Stimulated activated CD8-positive, alpha-beta memory T cell treated with anti-CD3 and anti-CD28 coated beads, Interleukin-12 subunit alpha, Interleukin-12 subunit beta, amount 100 ng/mL, for 4 hours (primary cell): ENCODE measurements around the gene POLN.
"Not testable (repeated sequence)": the region's sequence is repeated elsewhere in the genome, so short reads cannot be mapped to it uniquely, and the experiment has no call there.

Source experiments
- DNase-seq: peaks from one replicate; pipeline ENCODE4 v3.0.0-alpha.2; 2020; ENCODE audit warnings: low read depth

POLN gene

DNA sequence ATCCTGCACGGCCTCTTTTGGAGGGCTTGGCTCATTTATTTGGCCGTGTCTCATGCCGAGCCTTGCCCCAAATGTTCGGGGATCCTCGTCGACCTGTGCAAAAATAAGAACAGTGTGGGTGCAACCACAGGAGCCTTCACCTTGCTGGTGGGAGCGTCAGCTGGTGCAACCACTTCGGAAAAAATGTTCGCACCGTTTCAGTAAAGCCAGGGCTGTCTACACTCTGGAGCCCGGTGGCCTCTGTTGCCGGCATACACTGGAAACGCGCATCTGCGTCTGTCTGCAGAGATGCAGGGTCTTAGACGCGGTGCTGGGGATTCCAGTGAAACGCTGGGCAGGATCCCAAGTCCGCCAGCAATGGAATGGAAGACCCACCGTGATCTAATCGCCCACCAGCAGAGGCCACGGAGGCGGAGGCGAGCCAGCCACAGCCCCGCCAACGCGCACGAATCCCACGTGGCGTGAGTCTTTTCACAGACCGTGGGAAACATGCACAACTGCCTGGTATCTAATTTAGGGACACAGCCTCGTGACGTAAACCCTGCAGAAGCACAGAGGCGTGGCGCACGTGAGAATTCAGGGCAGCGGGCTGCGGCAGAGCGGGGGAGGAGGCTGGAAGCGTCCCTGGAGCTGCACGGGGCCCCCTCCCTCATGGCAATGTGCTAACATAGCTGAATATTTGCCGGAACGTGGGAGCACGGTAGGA, 33.8 kb upstream of the POLN start:
- DNase-seq = no peak

DNA sequence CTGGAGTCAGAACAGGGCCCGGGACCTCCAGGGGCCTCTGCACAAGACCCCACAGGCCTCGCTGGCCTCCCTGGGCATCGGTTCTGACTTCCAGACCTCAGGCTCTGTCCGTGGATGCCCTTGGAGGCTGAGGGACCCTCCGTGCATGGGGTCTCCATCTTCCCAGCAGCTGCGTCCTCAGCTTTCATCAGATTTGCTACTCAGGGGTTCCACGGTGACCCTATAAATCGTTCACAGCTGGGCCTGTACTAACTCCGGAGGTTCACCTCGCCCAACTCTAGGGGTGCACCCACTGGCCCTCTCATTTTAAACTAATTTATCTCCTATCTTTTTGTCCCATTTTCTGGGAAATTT, 33.1 kb upstream of the POLN start:
- not testable (repeated sequence) for DNase-seq

DNA sequence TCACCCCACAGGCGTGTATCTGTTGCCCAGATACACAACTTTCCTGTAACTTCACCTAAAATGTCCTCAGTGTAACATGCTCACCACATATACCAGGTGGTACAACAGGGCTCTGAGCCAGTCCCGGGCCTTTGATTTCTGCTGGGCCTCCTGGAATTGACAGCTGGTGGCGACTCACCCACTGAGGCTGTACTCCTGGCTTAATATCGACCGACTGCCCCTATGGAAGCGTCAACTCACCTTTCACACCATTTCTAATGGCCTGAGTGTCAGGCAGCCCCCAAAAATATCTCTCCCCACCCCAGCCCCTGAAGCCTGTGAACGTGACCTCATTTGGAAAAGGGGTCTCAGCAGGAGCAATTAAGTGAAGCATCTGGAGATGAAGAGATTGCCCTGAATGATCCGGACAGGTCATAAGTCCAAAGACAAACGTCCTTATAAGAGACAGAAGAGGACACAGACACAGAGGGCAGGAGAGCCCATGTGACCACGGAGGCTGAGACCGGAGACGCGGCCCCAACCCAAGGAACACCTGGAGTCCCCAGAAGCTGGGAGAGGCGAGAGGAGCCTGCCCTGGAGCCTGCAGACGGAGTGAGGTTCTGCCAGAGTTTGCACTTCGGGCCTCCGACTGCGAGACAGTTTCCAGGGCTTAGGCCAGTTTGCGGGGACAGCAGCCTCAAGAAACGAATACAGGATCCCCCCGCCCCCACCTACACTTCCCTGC, 32.6 kb upstream of the POLN start:
- no peak for DNase-seq

DNA sequence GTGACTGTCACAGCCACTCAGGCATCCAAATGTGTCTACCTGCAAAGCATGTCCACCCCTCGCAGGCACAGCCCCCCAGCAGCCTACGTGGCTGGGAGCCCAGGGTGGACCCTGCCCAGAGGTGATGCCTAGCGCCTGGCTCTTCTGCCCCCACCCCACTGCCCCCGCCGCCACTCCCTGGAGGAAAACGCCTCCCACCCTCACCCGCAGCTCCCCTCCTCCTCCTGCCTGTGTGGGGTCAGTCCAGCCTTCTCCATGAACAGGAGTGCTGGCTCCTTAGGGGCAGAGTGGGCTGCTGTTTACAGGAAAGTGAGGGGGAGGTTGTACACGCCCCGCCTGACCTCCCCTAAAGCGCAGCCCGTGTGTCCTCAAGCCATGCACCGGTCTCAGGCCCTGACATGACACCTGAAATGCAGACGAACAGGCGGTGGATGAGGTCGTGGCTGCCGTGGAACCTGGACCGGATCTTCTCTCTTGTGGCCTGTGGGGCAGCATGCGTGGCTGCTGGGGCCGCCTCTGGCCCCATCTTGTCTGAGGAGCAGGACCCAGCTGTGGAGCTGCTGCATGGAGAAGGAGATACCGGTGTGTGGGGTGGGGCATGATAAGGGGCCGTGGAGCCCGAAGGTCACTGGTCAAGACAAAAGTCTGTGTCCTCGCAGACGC, 31.9 kb upstream of the POLN start:
- no peak for DNase-seq

DNA sequence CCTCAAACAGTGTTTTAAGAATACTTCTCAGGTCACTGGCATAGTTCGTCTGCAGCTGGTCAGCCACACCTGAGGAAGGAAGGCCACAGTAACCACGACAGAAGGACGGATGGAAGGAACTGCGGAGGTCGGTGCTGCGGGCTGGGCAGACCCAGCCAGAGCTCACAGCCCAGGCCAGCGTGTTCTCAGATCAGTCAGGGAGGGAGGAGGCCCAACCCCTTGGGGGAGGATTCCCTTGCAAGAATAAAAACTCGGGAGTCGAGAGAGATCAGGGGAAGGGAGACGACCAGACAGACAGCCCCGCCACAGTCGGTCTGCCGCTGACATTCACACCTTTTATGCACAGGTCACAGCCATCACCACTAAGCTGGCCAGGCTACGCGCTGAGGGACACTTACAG, 31.3 kb upstream of the POLN start:
- DNase-seq = no peak

DNA sequence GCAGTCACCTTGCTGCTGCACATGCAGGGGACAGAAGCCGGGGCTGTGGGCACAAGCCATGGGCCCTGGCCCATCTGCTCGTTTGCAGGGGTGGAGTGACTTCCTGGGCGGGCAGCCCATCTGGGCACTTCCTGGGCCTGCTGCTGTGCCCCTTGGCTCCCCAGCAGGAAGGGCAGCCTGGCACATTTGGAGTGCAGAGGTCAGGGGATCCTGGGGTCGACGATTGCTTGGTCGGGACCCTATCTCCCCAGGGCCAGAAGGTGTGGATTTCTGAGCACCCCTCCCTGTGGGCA, 30.9 kb upstream of the POLN start:
- DNase-seq = no peak

DNA sequence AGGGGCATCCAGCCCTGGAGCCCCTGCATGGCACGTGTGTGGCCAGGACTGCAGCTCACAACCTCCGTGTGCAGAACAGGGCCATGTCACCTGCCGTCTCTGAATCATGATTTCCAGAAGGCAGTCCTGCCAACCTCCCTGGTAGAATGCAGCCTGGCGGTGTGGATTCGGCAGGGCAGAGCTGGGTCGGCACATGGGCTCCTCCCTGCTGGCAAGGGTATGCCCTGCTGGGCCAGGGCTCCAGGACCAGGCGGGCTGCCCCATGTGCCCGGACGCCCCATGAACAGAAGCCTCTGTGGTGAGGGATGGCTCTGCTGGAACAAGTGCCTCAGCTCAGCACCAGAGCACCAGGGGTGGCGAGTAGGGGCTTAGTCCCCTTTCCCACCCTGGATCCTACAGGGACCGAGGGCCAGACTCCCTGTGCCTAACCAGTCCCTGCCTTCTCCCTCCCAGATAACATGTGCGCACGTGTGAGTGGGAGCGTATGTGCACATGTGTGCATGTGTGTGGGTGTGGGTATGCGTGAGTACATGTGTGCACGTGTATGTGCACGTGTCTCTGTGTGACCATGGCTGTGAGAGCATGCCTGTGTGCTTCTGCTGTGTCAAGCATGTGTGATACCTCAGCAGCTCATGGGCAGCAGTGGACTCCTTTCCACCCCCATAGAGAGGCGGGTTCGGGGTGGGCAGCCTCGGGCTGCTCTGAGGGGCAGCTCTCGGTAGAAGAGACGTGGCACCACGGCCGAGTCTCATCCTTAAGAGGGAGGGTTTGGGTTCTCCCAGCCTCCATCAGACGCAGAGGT, 30.3 kb upstream of the POLN start:
- no peak for DNase-seq

DNA sequence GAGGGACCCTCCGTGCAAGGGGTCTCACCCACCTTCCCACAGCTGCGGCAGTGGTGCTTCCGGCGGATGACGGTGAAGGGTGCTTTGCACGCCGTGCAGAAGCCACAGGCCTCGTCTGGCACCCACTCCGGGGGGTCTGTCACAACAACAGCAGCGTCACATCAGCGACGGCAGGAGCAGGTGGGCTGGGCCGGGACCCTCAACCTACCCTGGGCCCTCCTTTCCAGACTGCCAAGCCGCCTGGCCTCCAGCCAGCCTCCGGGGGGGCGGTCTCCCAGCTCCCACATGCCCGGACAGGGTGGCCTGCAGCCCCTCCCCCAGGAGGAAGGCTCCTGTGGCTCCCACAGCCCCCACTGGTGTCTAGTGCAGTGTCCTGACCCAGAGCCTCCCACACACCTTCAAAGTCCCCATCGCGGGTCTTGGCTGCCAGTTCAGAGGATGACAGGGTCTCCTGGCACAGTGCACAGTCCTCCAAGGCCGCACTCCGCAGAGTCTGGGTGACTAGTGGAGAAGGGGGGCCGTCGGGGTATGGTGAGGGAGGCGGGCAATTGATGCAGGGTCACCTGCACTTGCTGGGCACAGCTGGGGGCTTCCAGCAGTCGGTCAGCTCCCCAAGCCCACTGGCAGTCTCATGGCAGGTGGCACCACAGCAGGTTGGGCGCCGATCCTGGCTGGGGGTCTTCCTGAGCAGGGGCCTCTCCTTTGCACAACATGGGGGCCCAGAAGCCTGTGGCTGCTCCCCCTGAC, 29.5 kb upstream of the POLN start:
- DNase-seq = no peak

DNA sequence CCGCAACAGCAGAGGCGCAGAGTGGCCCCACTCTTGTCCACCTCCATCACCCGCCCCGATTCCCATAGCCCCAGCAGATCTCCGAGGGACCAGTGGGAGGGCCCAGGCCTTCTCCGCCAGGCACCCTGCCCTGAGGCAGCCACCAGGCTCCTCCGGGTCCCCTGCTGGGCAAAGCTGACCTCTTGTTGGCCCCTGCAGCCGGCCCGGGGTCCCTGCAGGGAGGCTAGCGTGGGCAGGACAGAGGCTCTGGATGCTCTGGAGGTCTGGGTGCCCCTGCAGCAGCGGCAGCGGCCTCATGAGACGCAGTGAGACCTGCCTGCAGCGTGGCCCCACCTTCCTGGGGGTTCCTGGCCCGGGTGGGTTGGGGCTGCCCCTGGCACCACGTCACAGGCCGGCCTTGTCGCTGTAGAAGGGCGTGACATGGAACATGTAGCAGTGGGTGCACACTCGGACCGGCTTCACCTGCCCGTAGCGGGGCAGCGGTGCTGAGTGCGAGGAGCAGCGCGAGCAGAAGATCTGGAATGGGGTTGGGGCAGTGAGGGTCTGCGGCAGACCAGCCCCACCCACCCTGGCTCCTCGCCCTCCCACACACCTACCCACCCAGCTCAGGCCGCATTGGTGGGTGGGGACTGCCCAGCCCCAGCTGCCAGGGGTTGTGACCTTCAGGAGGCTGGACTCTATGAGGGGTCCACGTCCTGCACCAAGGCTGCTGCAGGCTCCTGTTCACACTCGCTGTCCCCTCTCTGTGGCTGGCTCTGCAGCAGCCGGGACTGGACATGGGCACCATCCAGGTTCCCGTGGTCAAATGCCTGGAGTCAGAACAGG, 28.6 kb upstream of the POLN start:
- DNase-seq = no peak

DNA sequence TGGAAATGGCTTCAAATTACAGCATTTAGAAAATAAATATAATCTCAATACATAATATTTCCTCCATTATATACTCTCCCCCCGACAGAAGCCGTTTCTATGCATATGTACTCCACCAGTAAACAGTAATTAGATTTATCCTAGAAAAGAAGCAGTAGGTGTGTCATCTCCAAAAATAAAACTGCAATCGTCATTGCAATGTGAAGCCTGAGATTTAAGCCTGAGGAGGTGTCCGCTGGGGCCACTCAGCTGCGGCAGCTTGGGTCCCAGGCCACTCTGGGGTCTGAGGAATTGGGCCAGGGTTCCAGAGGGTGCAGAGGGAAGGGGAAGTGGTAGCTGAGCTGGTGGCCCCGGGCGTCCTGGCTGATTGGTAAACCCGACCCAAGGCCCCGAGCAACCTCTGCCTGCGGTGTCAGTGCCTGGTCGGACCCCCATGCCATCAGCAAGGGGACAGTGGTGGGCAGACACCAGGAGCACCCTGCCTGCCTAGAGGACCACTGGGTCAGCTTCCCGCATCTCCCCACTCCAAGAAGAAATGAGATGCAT, 27.8 kb upstream of the POLN start:
- no peak for DNase-seq

DNA sequence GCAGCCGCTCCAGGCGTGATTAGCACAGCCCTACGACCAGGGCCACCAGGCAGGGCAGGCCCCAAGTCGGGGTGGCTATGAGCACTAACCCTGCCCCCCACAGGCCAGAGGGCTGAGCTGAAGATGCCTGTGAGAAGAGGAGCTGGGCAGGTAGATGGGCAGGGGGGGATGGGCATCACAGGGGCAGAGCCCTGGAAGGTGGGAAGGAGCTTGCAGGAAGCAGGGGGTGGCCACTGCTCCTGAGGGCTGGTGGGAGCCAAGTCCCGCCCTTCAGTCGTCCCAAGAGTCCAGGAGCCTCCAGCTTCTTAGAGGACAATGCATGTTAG, 27.2 kb upstream of the POLN start:
- no peak for DNase-seq

DNA sequence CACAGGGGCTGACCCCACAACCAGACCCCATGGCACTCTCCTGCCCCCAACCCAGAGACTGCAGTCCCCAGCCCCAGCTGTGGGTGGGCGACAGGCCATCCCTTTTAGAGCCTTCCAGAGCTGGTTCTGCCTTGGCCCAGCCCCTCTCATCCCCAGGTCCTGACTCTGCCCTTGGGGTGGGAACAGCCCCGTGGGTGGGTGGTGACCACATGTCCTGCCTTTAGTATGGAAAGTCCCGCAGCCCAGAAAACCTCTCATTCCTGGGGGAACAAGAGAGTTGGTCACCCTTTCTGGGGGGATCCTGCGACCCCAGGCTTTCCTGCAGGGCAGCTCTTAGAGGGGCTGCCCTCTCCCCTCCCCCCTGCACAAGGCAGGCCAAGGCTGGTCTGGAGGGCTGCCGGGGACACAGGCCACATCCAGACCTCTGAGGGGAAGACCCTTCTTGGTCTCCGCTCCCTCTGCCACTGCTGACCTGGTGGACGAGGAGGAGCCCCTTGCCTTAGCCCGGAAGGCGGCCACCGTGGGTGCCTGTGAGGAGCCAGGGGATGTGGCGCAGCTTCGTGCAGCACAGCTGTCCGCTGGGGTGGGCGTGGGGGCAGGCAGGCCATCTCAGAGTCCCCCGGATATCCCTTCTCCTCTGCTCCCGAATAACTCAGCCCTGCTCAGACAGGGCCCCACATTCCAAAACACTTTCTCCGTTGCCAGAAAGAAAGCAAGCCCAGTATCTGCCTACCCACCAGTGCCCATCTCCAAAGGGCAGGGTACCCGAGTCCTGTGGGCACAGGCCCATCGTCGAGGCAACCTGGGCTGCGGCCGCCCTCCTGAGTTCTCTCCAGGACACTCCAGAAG, 26.7 kb upstream of the POLN start:
- no peak for DNase-seq

DNA sequence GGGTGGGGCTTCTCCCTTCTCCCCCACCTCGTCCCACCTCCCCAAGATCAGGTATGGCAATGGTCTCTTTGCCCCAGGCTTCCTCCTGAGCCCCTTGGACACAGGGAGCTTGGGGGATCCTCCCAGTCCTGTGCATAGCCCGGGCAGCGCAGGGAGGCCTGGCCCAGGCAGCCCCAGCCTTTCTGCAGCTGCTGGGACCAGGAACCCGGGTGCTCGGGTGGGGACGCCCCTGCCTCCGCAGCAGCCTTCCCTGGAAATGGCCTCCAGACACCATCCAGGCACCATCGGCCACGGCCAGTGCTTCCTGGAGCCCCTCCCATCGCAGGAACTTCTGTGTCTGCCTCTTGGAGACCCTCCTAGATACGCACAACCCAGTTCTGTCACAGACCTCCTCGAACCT, 25.9 kb upstream of the POLN start:
- DNase-seq = no peak

DNA sequence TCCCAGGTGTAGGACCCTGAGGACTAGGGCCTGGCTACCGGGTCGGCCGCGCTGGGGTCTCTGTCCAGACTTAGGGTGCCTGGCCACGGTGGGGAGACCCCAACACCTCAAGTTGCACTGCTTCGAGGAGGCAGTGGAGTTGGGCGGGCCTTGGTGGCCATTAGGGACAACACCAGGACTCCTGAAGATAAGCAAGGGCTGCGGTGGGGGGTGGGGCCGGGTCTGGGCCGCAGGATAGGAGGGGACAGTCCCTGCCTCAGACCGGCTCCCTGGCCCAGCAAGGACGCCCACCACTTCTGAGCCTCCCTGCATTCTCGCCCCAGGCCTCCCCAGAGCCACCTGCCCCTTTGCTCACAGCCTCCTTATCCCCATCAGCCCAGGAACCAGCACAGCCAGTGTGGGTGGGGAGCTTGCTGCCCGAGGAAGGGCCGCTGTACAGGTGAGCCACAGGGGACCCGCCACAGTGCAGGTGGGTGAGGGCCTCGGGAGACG, 25.4 kb upstream of the POLN start:
- DNase-seq = no peak

DNA sequence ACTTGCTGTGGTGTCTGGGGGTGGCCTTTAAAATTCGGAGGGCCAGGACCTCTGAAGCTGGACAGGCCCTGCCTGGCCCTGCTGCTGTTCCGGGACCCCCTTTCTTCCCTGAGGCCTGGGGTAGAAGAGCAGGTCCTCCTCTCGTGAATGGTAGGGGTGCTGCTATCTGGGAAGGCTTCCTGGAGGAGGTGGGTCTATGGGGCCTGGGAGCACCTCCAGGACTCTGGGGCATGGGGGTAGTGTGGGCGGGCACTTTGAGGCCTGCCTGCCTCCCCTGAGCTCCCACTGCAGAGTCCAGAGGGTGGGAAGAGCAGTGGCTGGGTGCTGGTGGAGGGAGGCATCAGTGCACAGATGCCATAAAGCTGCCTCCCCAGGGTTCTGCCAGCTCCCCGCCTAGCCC, 24.9 kb upstream of the POLN start:
- no peak for DNase-seq

DNA sequence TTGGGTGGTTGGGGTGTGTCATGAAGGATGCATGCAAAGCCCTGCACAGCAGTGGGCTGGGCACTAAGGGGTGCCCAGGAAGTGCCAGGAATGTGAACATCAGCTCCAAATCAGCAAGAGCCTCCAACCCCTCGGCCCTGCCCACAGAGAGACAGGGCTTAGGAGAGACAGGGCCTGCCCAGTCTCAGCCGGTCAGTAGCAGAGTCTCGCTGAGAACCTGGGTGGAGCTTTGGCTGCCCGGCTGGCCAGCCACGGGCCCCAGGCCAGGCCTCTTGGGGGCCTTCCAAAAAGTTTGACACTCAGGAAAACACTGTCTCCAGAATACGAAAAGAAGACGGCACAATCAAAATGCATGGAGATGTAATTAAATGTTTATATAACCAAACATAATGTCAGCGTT, 24.3 kb upstream of the POLN start:
- DNase-seq = no peak

DNA sequence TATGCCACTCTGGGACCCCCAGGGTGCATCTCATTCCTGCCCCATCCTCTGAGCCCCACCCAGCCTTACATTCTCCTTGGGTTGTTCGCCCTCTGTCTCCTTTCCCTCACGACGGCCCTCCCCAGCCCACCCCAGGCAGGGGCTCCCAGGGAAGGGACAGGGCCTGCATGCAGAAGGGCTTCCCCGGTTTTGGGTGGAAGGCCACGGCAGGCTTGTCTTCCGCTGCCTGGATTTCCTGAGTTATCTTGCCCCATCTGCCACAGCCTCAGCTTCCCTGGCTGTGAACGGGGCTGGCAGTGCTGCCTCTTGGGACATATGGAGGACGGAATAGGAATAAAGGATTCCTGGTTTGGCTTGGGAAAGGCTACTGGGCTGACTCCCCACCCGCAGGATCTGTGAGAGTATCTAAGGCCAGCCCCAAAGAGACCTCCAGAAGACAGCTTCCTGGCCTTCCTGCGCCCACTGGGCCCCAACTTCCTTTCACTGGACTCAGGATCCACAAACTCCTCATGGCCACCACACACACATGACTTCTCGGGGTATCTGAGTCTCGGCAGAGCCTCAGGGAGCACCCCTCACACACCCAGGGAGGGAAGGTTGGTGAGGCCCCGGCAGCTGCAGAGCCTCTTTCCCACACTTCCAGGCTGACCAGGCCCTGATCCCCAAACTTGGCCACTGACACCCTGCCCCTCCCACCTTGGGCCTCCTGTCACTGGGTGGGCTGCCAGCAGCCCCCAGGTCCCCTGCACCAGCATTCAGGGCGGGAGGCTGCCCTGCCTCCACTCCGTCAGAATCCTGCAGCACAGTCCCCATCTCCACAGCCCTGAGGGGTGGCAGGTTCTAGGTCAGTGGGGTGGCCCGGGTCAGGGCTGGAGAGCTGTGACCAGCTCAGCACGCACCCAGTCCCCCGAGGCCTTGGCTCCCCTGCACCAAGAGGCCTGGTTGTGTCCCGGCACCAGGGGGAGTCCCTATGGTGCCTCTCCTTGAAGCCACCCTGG, 23.5 kb upstream of the POLN start:
- no peak for DNase-seq

DNA sequence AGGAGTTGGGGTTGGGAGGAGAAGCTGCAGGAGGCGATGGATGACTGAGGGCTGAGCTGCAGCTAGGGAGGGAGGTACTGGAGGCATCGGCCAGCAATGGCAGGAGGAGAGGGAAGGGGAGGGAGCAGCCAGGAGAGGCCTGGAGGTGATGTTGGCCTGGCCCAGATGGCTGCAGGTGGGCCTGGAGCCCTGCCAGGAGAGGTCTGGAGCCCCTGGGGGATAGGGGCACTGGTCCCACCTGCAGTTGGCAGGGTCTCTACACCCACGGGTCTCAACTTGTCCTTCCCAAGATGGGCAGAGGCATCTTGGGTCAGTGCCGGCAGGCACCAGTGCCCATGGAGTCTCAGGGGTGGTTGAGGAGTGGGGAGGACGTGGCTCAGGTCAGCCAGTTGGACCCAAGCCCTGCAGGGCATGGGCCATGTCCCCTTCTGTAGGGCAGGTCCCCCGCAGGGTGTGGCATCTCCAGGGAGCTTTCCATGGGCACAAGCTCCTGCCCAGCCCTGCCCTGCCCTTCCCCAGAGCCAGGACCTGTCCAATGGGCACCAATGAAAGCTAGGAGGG, 22.6 kb upstream of the POLN start:
- no peak for DNase-seq
